ENCODE measurements around the gene WSCD1. TPM values are rescaled to one million over a fixed set of nuclear protein-coding genes. Genes with fewer than 3 reads are reported as not detected.

WSCD1 gene
- total RNA-seq, 1 donor from 2014 or later, result 4.2 TPM

DNA sequence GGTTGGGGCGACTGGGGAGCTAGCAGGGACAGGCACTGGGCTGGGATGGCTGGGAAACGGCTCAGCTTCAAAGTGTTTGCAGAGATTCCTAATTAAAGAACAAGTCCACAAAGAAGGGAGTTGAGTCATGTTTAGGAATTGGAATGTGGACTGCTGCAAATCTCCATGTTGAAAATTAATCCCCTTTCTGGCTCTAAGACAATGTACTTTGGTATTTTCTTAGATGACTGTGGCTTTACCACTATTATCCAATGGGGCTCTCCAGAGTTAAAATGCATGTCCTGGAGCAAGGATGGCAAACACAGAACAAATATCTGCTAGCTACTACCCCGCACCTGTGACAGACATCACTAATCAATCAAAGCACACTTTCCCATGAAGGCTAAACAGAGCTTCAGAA lies 22.2 kb upstream of the WSCD1 start:
- H3K4me3 Mint-ChIP-seq (ENCODE audit: unreplicated experiment), result no peak overlapping the region
- H3K27me3 Mint-ChIP-seq (ENCODE audit: low read depth), result peaks cover 8% of the 10 kb centered on the region
- H3K27ac Mint-ChIP-seq (ENCODE audit: unreplicated experiment), result no peak overlapping the region
- no peaks in the 10 kb centered on the region for H3K9me3 Mint-ChIP-seq (ENCODE audit: low read depth)
- H3K4me1 Mint-ChIP-seq (ENCODE audit: low read depth), result peaks cover 6% of the 10 kb centered on the region
- DNase-seq (ENCODE audit: low spot score), result no peak
- no peaks in the 10 kb centered on the region for H3K36me3 Mint-ChIP-seq (ENCODE audit: low read depth)
- TF ChIP-seq, protein P1, sequence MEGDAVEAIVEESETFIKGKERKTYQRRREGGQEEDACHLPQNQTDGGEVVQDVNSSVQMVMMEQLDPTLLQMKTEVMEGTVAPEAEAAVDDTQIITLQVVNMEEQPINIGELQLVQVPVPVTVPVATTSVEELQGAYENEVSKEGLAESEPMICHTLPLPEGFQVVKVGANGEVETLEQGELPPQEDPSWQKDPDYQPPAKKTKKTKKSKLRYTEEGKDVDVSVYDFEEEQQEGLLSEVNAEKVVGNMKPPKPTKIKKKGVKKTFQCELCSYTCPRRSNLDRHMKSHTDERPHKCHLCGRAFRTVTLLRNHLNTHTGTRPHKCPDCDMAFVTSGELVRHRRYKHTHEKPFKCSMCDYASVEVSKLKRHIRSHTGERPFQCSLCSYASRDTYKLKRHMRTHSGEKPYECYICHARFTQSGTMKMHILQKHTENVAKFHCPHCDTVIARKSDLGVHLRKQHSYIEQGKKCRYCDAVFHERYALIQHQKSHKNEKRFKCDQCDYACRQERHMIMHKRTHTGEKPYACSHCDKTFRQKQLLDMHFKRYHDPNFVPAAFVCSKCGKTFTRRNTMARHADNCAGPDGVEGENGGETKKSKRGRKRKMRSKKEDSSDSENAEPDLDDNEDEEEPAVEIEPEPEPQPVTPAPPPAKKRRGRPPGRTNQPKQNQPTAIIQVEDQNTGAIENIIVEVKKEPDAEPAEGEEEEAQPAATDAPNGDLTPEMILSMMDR (IDR thresholded peaks at IDR 0.05), result no peak

DNA sequence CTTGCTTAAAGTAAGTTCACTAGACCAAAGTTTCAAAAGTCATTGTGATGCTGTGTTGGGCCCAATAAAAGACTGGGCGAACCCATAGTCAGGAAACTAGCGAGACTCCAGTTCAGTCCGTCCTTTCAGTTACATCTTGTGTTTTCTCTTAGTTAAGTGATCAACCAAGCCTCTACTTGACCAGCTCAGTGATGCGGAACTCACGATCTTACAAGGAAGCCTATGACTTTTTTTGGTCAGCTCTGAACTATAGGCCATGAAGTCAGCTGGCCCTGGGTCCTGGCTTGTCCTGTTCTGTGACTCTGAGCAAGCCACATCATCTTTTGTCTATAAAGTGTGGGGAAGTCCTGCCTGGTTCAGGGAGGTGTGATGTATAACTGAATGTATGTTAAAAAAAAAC lies 21.7 kb upstream of the WSCD1 start:
- H3K27me3 Mint-ChIP-seq (ENCODE audit: low read depth), result peaks cover 13% of the 10 kb centered on the region
- H3K9me3 Mint-ChIP-seq (ENCODE audit: low read depth), result no peaks in the 10 kb centered on the region
- H3K36me3 Mint-ChIP-seq (ENCODE audit: low read depth), result no peaks in the 10 kb centered on the region
- TF ChIP-seq, protein P1 (IDR thresholded peaks at IDR 0.05), result no peak
- DNase-seq (ENCODE audit: low spot score), result no peak
- no peak overlapping the region for H3K27ac Mint-ChIP-seq (ENCODE audit: unreplicated experiment)
- H3K4me3 Mint-ChIP-seq (ENCODE audit: unreplicated experiment), result no peak overlapping the region
- H3K4me1 Mint-ChIP-seq (ENCODE audit: low read depth), result peaks cover 6% of the 10 kb centered on the region

DNA sequence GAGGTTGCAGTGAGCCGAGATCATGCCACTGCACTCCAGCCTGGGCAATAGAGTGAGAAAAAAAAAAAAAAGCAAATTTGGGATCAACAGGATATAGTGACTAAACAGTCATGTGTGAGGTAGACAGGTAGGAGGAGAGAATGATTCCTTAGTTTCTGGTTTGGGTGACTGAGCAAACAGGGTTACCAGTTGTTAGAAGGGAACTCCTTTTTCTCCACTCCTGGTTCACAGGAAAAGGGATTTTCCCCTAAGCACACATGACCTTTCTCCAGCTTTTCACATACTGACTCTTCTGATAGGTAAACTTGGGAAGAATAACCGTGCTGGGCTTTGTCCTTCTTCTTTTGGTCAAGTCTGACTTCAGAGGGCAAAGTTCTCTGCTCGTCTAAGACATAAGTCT lies 17.3 kb upstream of the WSCD1 start:
- Mint-ChIP-seq H3K27me3 (ENCODE audit: low read depth) (peaks cover 32% of the 10 kb centered on the region), H3K4me3 (ENCODE audit: unreplicated experiment) (no peak overlapping the region), H3K4me1 (ENCODE audit: low read depth) (peaks cover 3% of the 10 kb centered on the region), H3K27ac (ENCODE audit: unreplicated experiment) (no peak overlapping the region), H3K36me3 (ENCODE audit: low read depth) (no peaks in the 10 kb centered on the region), H3K9me3 (ENCODE audit: low read depth) (no peaks in the 10 kb centered on the region)
- TF ChIP-seq, protein P1 (IDR thresholded peaks at IDR 0.05), result no peak
- DNase-seq (ENCODE audit: low spot score), result no peak

DNA sequence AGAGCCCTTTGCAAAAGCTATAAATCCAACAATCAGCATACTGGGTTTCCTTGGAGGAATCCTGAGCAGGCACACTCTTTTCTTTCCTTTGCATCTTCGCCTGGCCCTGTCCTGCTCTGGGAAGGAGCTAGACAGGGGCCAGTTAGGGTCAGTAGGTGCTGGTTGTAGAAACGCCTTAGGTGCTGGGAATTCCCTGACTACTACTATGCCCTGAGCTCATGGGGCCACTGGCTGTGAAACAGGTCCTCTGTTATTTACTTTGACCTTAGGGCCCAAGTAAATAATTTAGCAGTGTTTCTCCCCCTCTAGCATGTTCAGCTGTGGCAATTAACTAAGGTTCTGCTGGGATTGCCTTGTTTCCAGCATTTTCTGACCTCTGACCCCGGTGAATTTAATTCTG lies 15.8 kb upstream of the WSCD1 start:
- TF ChIP-seq, protein P1 (IDR thresholded peaks at IDR 0.05), result no peak
- Mint-ChIP-seq H3K36me3 (ENCODE audit: low read depth) (no peaks in the 10 kb centered on the region), H3K27me3 (ENCODE audit: low read depth) (peaks cover 38% of the 10 kb centered on the region), H3K9me3 (ENCODE audit: low read depth) (no peaks in the 10 kb centered on the region), H3K27ac (ENCODE audit: unreplicated experiment) (no peak overlapping the region), H3K4me1 (ENCODE audit: low read depth) (no peaks in the 10 kb centered on the region), H3K4me3 (ENCODE audit: unreplicated experiment) (no peak overlapping the region)
- no peak for DNase-seq (ENCODE audit: low spot score)

DNA sequence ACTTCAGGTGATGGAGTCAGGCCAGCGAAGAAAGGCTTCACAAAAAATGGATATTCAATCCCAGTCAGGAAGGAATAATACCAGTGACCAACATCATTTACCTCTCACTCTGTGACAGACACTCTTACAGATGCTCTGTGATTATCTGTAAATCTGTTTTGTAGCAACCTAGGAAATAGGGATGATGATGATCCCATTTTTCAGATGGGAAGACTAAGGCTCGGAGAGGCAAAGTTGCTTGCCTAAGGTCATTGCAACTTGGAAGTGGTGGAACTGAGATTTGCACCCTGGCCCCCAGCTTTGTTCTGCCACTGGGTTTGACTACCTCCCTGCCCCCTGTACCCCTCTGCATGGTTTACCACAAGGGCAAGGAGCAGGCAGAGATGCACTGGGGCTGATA lies 14.1 kb upstream of the WSCD1 start:
- no peak for DNase-seq (ENCODE audit: low spot score)
- H3K4me1 Mint-ChIP-seq (ENCODE audit: low read depth), result peaks cover 2% of the 10 kb centered on the region
- peaks cover 44% of the 10 kb centered on the region for H3K27me3 Mint-ChIP-seq (ENCODE audit: low read depth)
- no peaks in the 10 kb centered on the region for H3K9me3 Mint-ChIP-seq (ENCODE audit: low read depth)
- TF ChIP-seq, protein P1 (IDR thresholded peaks at IDR 0.05), result no peak
- no peak overlapping the region for H3K4me3 Mint-ChIP-seq (ENCODE audit: unreplicated experiment)
- H3K36me3 Mint-ChIP-seq (ENCODE audit: low read depth), result no peaks in the 10 kb centered on the region
- H3K27ac Mint-ChIP-seq (ENCODE audit: unreplicated experiment), result no peak overlapping the region

Data from chondrocyte (in vitro differentiated cells).